ENCODE measurements around the gene EXOSC1.

DNA sequence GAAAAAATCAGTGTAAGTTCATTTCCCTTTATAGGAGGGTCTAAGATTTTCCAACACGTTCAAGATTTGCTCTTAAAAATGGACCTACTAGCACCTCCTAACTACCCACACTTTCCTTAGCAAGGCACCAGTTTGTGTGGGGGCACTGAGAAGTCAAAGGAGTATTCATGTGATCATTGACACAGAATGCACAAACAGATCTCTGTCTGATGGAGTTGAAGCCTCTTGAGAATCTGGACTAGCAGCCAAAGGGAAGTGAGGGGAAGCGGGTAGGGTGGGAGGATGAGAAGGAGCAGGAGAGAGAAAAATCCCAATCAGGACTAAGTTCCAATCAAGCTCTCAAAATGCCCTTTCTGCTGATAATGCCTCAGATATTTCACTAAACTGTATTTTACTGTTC is 48.3 kb upstream of the EXOSC1 start:
- TF ChIP-seq, protein P1, sequence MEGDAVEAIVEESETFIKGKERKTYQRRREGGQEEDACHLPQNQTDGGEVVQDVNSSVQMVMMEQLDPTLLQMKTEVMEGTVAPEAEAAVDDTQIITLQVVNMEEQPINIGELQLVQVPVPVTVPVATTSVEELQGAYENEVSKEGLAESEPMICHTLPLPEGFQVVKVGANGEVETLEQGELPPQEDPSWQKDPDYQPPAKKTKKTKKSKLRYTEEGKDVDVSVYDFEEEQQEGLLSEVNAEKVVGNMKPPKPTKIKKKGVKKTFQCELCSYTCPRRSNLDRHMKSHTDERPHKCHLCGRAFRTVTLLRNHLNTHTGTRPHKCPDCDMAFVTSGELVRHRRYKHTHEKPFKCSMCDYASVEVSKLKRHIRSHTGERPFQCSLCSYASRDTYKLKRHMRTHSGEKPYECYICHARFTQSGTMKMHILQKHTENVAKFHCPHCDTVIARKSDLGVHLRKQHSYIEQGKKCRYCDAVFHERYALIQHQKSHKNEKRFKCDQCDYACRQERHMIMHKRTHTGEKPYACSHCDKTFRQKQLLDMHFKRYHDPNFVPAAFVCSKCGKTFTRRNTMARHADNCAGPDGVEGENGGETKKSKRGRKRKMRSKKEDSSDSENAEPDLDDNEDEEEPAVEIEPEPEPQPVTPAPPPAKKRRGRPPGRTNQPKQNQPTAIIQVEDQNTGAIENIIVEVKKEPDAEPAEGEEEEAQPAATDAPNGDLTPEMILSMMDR (IDR thresholded peaks at IDR 0.05; ENCODE audit: poor library complexity, severe bottlenecking) = no peak
- no peak for TF ChIP-seq EZH2 (IDR thresholded peaks at IDR 0.05; ENCODE audit: borderline replicate concordance, insufficient read depth, low read length, poor library complexity, severe bottlenecking)
- TF ChIP-seq EP300 (conservative IDR thresholded peaks at IDR 0.05; ENCODE audit: poor library complexity, severe bottlenecking) = no peak
- TF ChIP-seq, protein P2, sequence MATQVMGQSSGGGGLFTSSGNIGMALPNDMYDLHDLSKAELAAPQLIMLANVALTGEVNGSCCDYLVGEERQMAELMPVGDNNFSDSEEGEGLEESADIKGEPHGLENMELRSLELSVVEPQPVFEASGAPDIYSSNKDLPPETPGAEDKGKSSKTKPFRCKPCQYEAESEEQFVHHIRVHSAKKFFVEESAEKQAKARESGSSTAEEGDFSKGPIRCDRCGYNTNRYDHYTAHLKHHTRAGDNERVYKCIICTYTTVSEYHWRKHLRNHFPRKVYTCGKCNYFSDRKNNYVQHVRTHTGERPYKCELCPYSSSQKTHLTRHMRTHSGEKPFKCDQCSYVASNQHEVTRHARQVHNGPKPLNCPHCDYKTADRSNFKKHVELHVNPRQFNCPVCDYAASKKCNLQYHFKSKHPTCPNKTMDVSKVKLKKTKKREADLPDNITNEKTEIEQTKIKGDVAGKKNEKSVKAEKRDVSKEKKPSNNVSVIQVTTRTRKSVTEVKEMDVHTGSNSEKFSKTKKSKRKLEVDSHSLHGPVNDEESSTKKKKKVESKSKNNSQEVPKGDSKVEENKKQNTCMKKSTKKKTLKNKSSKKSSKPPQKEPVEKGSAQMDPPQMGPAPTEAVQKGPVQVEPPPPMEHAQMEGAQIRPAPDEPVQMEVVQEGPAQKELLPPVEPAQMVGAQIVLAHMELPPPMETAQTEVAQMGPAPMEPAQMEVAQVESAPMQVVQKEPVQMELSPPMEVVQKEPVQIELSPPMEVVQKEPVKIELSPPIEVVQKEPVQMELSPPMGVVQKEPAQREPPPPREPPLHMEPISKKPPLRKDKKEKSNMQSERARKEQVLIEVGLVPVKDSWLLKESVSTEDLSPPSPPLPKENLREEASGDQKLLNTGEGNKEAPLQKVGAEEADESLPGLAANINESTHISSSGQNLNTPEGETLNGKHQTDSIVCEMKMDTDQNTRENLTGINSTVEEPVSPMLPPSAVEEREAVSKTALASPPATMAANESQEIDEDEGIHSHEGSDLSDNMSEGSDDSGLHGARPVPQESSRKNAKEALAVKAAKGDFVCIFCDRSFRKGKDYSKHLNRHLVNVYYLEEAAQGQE (IDR thresholded peaks at IDR 0.05; ENCODE audit: borderline replicate concordance) = no peak
- TF ChIP-seq TAF1 (IDR thresholded peaks at IDR 0.05; ENCODE audit: low read depth) = no peak
- no peak for TF ChIP-seq POLR2AphosphoS5 (IDR thresholded peaks at IDR 0.05)
